ENCODE measurements around the gene FNBP1L.

FNBP1L gene

GRCh38 chr1:93574511-93574910 lies 126.6 kb downstream of the FNBP1L start:
- no peaks in the 10 kb centered on the region for H3K9me3 ChIP-seq (ENCODE audit: severe bottlenecking)
- no peak for DNase-seq
- TF ChIP-seq, protein P1, sequence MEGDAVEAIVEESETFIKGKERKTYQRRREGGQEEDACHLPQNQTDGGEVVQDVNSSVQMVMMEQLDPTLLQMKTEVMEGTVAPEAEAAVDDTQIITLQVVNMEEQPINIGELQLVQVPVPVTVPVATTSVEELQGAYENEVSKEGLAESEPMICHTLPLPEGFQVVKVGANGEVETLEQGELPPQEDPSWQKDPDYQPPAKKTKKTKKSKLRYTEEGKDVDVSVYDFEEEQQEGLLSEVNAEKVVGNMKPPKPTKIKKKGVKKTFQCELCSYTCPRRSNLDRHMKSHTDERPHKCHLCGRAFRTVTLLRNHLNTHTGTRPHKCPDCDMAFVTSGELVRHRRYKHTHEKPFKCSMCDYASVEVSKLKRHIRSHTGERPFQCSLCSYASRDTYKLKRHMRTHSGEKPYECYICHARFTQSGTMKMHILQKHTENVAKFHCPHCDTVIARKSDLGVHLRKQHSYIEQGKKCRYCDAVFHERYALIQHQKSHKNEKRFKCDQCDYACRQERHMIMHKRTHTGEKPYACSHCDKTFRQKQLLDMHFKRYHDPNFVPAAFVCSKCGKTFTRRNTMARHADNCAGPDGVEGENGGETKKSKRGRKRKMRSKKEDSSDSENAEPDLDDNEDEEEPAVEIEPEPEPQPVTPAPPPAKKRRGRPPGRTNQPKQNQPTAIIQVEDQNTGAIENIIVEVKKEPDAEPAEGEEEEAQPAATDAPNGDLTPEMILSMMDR (IDR thresholded peaks at IDR 0.05; ENCODE audit: low read depth, low read length), result no peak
- H3K27ac ChIP-seq, result no peak overlapping the region
- no peak overlapping the region for H3K4me3 ChIP-seq (ENCODE audit: low read depth, low read length)
- no peaks in the 10 kb centered on the region for H3K27me3 ChIP-seq (ENCODE audit: insufficient read depth, low read depth, severe bottlenecking)
- H3K36me3 ChIP-seq, result no peaks in the 10 kb centered on the region; the same call in 1 of the 2 replicates

- no peak for DNase-seq
- H3K27ac ChIP-seq, result no peak overlapping the region
- H3K4me3 ChIP-seq (ENCODE audit: low read depth, low read length), result no peak overlapping the region
- H3K27me3 ChIP-seq (ENCODE audit: insufficient read depth, low read depth, severe bottlenecking), result no peaks in the 10 kb centered on the region
- H3K9me3 ChIP-seq (ENCODE audit: severe bottlenecking), result no peaks in the 10 kb centered on the region
- TF ChIP-seq, protein P1 (IDR thresholded peaks at IDR 0.05; ENCODE audit: low read depth, low read length), result no peak
- no peaks in the 10 kb centered on the region; the same call in 1 of the 2 replicates for H3K36me3 ChIP-seq
These were observed 127.1 kb downstream of the FNBP1L start for GRCh38 chr1:93574991-93575390.

GRCh38 chr1:93575621-93576284 lies 127.8 kb downstream of the FNBP1L start:
- no peaks in the 10 kb centered on the region for H3K27me3 ChIP-seq (ENCODE audit: insufficient read depth, low read depth, severe bottlenecking)
- TF ChIP-seq, protein P1 (IDR thresholded peaks at IDR 0.05; ENCODE audit: low read depth, low read length), result no peak
- no peaks in the 10 kb centered on the region for H3K36me3 ChIP-seq
- H3K27ac ChIP-seq, result no peak overlapping the region
- DNase-seq, result no peak
- no peak overlapping the region for H3K4me3 ChIP-seq (ENCODE audit: low read depth, low read length)
- H3K9me3 ChIP-seq (ENCODE audit: severe bottlenecking), result no peaks in the 10 kb centered on the region

DNA sequence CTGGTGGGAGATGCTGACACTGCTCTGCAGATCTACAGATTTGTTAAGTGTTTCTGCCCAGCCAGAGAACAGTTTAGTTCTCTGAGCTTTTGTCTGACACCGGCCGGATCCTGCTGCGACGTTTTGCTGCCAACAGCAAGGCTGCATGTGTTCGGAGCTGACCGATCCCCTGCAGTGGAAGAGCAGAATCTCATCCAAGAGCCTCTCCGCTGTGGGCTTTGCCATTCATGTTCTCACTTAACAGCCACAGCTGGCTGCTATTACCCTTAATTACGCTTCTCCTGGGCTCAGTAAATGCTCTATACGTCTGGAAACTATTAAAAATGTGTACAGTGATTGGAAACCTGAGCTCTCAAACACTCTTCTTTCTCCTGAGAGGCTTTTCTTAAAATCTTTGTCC lies 128.4 kb downstream of the FNBP1L start:
- H3K36me3 ChIP-seq, result no peaks in the 10 kb centered on the region
- no peak overlapping the region for H3K27ac ChIP-seq
- no peaks in the 10 kb centered on the region for H3K9me3 ChIP-seq (ENCODE audit: severe bottlenecking)
- H3K27me3 ChIP-seq (ENCODE audit: insufficient read depth, low read depth, severe bottlenecking), result no peaks in the 10 kb centered on the region
- no peak overlapping the region for H3K4me3 ChIP-seq (ENCODE audit: low read depth, low read length)
- TF ChIP-seq, protein P1 (IDR thresholded peaks at IDR 0.05; ENCODE audit: low read depth, low read length), result no peak
- DNase-seq, result no peak

DNA sequence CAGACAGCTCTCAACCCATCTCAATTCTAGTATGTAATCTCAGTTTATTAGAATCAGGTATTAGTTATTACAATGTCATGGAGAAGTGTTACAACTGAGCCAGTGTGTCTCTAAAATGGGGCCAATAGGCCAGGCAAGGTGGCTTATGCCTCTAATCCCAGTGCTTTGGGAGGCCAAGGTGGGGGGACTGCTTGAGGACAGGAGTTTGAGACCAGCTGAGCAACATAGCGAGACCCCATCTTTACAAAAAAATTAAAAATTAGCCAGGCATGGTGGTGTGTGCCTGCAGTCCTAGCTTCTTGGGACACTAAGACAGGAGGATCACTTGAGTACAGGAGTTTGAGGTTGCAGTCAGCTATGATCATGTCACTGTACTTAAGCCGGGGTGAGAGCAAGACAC lies 128.8 kb downstream of the FNBP1L start:
- DNase-seq, result no peak
- Histone ChIP-seq H3K4me3 (ENCODE audit: low read depth, low read length) (no peak overlapping the region), H3K27me3 (ENCODE audit: insufficient read depth, low read depth, severe bottlenecking) (no peaks in the 10 kb centered on the region), H3K36me3 (no peaks in the 10 kb centered on the region; the same call in 1 of the 2 replicates), H3K9me3 (ENCODE audit: severe bottlenecking) (no peaks in the 10 kb centered on the region), H3K27ac (no peak overlapping the region)
- TF ChIP-seq, protein P1 (IDR thresholded peaks at IDR 0.05; ENCODE audit: low read depth, low read length), result no peak
